Kidney glomerular epithelial cell (primary cell): ENCODE measurements around the gene FOXP1.

Experiments
- DNase-seq: peaks from one replicate; lab custom pipeline; 2025; lab: John Stamatoyannopoulos, UW

FOXP1 gene

DNA sequence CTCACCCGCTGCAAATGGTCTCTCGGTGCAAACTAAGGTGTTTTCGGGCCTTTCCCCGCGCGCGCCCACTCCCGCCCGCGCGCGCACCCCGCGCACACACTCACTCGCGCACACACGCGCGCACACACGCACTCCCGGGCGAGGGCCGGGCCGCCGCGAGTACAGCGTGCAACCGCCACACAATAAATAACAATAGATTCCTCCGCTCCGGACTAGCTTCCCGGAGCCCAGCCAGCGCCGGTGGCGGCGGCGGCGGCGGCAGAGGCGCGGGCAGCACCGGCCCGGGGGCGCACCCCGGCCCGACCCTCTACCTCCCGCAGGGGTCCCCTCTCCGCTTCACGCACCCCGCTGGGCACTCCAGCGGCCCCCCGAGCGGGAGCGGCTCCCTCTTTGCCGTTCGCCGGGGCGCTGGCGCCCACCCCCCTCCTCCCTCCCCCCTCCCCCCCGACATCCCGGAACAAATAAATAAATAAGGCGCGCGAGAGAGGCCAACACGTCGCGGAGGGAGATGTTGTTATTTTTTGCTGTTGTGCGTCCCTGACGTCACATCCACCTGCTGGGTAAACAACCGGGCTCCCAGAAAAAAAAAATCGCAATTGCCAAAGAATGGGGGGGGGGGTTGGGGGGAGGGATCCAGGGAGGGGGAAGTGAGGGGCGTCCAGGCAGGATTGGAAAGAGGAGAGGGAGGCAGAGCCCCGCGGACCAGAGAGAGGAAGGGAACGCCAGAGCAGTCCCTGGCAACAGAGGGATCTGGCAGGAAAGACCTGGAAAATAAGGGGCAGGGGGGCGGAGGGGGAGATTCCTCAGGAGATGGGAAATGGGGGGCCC is at the start of gene FOXP1:
FOXP1 (minus strand) TSS at position 163 of the 828 bp plus-strand sequence. CDS start 385,347 bp downstream, outside the sequence.
- peak; percentile 39 for DNase-seq

DNA sequence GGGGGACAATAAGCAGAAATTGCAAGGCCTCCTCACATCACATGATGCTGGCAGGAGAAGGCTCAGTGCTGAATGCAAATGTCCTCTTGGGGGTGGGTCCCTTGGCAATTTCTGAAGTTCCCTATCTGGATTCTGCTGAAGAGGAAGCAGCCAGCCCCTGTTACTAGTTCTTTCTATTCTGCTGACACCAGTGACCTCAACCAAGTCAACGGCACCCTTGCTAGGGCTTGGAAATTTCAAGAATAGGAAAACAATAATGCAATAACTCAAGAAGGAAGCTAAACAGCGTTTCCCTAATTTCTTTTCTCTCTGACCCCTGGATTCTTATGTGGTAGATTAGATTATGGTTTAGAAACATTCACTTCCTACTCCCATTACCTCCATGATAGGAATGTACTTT is 46.2 kb upstream of the FOXP1 start:
- DNase-seq, result no peak

- DNase-seq, result no peak
Observed at GRCh38 chr3:71629289-71629688, 45.8 kb upstream of the FOXP1 start.

GRCh38 chr3:71628522-71628921 is 45.0 kb upstream of the FOXP1 start:
- DNase-seq, result no peak

GRCh38 chr3:71625676-71626075 is 42.1 kb upstream of the FOXP1 start:
- no peak for DNase-seq

- no peak for DNase-seq
Observed at GRCh38 chr3:71621825-71622537, 38.5 kb upstream of the FOXP1 start.

- no peak for DNase-seq
Observed at GRCh38 chr3:71618538-71618937, 35.0 kb upstream of the FOXP1 start.

DNA sequence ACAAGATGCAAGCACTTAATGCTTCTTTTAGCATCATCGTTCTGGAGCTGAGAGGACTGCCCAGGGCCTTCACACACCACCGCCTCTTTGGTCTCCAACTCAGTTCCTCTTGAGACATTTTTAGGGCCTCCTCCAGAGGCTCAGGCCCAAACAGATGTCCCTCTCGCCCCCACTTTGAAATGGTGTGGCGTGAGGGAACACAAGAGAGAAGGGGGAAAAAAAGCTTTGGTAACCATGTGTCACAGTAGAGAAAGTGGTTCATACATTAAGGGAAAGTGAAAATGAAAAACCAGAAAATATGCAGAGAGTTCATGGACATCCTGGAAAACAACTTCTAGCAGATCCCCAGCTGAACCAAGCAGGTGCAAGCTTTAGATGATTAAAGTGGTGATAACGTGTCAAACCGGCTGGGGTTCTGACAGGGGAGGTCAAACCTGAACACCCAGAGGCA is 33.1 kb upstream of the FOXP1 start:
- DNase-seq, result no peak

DNA sequence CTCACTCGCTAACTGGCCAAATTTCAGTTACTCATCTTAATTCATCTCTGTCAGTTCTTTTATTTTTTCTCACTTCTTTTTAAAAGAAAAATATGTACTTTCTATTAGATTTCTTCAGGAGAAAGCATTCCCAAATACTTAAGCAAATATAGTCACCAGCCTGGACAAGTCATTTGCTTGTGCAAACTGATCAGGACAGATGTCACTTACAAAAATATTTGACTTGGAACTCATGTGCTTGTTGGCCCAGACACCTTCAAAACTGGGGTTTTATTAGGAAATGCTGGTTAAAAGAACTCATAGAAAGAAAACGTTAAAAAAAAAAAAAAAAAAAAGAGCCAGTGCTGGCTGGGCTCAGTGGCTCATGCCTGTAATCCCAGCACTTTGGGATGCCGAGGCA is 31.3 kb upstream of the FOXP1 start:
- DNase-seq, result no peak

DNA sequence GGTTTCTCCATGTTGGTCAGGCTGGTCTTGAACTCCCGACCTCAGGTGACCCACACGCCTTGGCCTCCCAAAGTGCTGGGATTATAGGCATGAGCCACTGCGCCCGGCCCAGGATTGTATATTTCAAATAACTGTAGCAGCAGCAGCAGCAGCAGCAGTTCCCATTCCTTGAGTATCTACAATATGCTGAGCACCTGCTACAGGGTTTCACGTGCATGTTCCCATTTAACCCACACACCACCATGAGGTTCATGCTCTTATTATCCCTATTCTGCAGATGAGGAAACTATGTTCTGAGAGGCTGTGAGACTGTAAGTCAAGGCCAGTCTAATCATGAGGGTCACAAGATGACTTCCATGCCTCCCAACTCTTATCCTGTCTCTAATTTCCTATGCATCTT is 30.9 kb upstream of the FOXP1 start:
- DNase-seq, result no peak

DNA sequence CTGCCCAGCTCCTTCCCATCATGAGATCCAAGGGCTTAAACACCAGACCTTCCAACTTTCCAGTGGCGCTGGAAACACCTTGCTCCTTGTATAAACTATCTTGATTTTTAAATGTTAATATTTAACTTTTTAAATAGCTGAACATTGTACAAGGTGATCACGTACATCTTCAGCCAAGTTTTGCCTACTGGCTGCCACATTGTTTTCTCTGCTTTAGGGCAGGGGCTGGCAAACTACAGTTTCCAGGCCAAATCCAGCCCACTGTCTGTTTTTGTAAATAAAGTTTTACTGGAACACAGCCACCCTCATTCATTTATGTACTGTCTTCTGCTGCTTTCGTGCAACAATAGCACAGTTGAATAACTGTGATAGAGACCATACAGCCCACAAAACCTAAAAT is 27.6 kb upstream of the FOXP1 start:
- DNase-seq, result no peak

DNA sequence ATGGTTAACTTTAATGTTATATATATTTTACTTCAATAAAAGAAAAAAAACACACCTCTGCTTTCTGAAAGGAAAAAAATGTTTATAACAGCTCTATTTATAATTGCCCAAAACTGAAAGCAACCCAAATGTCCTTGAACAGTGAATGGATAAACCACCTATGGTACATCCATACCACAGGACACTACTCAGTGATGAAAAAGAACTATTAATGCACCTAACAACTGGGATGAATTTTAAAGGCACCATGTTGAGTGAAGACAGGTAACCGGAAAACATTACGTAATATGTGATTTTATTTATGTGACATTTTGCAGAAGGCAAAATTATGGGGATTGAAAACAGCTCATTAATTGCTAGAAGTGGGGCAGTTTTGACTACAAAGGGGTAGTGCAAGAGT is 23.8 kb upstream of the FOXP1 start:
- no peak for DNase-seq

DNA sequence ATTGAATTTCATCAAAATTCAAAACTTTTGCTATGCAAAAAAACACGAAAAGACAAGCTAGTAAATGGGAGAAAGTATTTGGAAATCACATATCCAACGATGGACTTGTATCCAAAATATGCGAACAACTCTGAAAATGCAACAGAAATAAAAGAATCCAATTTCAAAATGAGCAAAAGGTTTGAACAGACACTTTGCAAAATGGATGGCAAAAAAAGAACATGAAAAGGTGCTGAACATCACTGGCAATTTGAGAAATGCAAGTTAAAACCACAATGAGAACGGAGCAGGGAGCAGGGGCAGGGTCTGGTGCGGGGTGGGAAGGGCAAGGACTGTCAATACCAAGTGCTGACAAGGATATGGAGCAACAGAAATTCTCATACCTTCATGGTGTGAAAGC is 23.1 kb upstream of the FOXP1 start:
- no peak for DNase-seq

GRCh38 chr3:71602256-71602655 is 18.7 kb upstream of the FOXP1 start:
- peak; percentile 29 for DNase-seq

GRCh38 chr3:71601811-71602210 is 18.3 kb upstream of the FOXP1 start:
- peak; percentile 63 for DNase-seq

- peak; percentile 67 for DNase-seq
Observed at GRCh38 chr3:71600646-71601288, 17.2 kb upstream of the FOXP1 start.

DNA sequence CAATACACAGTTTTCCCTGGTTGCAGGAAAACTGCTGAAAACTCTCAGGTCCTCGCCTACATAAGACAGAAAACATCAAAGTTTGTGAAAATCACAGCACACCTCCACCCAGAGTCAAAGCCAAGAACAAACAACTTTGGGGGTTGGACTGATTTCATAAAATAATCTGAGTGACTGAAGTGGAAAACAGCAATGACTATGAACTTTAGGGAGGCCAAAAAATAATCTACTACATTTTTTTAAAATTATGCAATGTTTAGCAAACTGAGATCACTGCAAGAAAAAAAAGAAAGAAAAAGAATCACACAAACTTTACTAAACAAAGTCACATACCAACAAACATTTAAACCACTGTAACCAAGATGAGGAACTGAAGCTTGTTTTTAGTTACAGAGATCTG is 15.9 kb upstream of the FOXP1 start:
- peak; percentile 30 for DNase-seq

- DNase-seq, result no peak
Observed at GRCh38 chr3:71598292-71598691, 14.8 kb upstream of the FOXP1 start.

- no peak for DNase-seq
Observed at GRCh38 chr3:71597286-71597685, 13.8 kb upstream of the FOXP1 start.

- DNase-seq, result no peak
Observed at GRCh38 chr3:71593106-71593505, 9.6 kb upstream of the FOXP1 start.

DNA sequence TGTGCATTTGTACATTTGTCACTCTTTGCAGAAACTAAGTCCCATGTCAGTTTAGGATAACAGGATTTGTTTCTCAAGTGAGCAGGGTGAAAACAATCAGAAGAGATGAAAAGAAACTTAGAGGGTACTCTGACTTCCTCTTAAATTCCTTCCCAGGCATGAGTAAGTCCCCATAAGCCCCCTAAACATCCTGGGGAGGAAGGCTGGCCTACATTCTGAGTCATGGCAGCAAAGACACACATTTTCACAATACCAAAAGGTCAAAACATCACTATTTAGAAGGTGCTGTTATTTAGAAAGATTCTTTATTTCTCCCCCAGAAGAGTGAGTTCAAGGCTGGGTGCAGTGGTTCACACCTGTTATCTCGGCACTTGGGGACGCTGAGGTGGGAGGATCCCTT is 7.6 kb upstream of the FOXP1 start:
- DNase-seq, result no peak

GRCh38 chr3:71589132-71589531 is 5.6 kb upstream of the FOXP1 start:
- no peak for DNase-seq

- no peak for DNase-seq
Observed at GRCh38 chr3:71587958-71588357, 4.4 kb upstream of the FOXP1 start.
